ENCODE results near the gene ZNF688.

The ZNF688 gene

DNA sequence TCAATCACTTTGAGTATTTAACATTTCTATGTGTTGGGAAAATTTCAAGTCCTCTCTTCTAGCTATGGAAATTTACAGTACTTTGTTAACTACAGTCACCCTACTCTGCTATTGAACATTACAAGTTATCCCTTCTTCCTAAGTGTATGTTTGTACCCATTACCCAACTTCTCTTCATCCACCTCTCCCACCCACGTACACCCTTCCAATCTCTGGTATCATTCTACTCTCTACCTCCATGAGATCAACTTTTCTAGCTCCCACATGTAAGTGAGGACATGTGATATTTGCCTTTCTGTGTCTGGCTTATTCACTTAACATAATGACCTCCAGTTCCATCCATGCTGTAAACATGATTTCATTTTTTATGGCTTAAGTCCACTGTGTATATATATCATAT lies 3.2 kb upstream of the ZNF688 start:
- TF ChIP-seq, protein P1, sequence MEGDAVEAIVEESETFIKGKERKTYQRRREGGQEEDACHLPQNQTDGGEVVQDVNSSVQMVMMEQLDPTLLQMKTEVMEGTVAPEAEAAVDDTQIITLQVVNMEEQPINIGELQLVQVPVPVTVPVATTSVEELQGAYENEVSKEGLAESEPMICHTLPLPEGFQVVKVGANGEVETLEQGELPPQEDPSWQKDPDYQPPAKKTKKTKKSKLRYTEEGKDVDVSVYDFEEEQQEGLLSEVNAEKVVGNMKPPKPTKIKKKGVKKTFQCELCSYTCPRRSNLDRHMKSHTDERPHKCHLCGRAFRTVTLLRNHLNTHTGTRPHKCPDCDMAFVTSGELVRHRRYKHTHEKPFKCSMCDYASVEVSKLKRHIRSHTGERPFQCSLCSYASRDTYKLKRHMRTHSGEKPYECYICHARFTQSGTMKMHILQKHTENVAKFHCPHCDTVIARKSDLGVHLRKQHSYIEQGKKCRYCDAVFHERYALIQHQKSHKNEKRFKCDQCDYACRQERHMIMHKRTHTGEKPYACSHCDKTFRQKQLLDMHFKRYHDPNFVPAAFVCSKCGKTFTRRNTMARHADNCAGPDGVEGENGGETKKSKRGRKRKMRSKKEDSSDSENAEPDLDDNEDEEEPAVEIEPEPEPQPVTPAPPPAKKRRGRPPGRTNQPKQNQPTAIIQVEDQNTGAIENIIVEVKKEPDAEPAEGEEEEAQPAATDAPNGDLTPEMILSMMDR (IDR thresholded peaks at IDR 0.05; ENCODE audit: insufficient read depth, low read length) = no peak
- no peak overlapping the region for H3K4me3 ChIP-seq (replicated peaks; ENCODE audit: insufficient read depth, low read length)
- H3K27me3 ChIP-seq (ENCODE audit: insufficient read depth, poor library complexity, severe bottlenecking) = no peaks in the 10 kb centered on the region
- no peak overlapping the region for H3K27ac ChIP-seq (replicated peaks)
- DNase-seq (ENCODE audit: low read depth in 1 of 2, low spot score in 1 of 2) = no peak

DNA sequence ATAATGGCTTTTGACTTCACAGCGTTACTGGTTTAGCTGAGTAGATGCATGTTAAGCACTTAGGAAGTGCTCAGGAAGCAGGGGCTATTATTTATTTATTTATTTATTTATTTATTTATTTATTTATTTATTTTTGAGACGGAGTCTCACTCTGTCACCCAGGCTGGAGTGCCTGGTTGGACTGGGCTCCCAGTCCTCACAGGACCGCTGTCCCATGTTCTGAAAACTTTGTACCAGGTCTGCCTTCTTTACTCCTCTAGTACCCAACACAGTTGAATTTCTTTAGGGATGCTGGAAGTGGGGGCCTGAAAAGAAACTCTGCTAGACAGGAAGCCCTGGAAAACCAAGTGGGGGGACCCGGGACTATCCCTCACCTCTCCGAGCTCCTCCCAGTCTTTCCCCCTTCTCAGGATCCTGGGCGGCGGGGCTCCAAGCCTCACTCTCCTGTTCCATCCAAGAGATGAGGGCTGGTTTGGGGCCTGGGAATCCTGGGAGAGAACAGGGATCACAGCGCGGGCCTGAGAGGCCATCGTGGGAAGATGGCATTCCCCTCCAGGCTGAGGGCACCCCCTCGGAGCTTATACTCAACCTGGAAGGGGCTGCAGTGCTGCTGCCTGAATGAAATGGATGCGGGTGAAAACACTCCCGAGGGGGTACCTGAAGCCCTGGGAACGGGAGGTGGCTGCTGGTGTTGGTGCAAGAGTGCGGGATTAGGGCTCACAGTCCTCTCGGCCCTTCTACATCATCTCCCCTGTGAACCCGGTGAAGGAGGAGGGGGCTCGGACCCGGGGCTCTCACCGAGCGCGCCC lies 674 bp downstream of the ZNF688 start:
- DNase-seq (ENCODE audit: low read depth in 1 of 2, low spot score in 1 of 2) = no peak
- peak overlapping the region; percentile 92 for H3K4me3 ChIP-seq (replicated peaks; ENCODE audit: insufficient read depth, low read length)
- TF ChIP-seq, protein P2, sequence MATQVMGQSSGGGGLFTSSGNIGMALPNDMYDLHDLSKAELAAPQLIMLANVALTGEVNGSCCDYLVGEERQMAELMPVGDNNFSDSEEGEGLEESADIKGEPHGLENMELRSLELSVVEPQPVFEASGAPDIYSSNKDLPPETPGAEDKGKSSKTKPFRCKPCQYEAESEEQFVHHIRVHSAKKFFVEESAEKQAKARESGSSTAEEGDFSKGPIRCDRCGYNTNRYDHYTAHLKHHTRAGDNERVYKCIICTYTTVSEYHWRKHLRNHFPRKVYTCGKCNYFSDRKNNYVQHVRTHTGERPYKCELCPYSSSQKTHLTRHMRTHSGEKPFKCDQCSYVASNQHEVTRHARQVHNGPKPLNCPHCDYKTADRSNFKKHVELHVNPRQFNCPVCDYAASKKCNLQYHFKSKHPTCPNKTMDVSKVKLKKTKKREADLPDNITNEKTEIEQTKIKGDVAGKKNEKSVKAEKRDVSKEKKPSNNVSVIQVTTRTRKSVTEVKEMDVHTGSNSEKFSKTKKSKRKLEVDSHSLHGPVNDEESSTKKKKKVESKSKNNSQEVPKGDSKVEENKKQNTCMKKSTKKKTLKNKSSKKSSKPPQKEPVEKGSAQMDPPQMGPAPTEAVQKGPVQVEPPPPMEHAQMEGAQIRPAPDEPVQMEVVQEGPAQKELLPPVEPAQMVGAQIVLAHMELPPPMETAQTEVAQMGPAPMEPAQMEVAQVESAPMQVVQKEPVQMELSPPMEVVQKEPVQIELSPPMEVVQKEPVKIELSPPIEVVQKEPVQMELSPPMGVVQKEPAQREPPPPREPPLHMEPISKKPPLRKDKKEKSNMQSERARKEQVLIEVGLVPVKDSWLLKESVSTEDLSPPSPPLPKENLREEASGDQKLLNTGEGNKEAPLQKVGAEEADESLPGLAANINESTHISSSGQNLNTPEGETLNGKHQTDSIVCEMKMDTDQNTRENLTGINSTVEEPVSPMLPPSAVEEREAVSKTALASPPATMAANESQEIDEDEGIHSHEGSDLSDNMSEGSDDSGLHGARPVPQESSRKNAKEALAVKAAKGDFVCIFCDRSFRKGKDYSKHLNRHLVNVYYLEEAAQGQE (IDR thresholded peaks at IDR 0.05; ENCODE audit: insufficient replicate concordance, low read depth) = peak; percentile 80
- TF ChIP-seq POLR2AphosphoS5 (IDR thresholded peaks at IDR 0.05; ENCODE audit: low read depth) (no peak), SPI1 (IDR thresholded peaks at IDR 0.05; ENCODE audit: borderline replicate concordance, low read depth) (no peak), GABPA (IDR thresholded peaks at IDR 0.05; ENCODE audit: low read depth) (no peak)
- TF ChIP-seq, protein P1 (IDR thresholded peaks at IDR 0.05; ENCODE audit: insufficient read depth, low read length) = no peak
- H3K27ac ChIP-seq (replicated peaks) = peak overlapping the region; percentile 88
- no peaks in the 10 kb centered on the region for H3K27me3 ChIP-seq (ENCODE audit: insufficient read depth, poor library complexity, severe bottlenecking)

DNA sequence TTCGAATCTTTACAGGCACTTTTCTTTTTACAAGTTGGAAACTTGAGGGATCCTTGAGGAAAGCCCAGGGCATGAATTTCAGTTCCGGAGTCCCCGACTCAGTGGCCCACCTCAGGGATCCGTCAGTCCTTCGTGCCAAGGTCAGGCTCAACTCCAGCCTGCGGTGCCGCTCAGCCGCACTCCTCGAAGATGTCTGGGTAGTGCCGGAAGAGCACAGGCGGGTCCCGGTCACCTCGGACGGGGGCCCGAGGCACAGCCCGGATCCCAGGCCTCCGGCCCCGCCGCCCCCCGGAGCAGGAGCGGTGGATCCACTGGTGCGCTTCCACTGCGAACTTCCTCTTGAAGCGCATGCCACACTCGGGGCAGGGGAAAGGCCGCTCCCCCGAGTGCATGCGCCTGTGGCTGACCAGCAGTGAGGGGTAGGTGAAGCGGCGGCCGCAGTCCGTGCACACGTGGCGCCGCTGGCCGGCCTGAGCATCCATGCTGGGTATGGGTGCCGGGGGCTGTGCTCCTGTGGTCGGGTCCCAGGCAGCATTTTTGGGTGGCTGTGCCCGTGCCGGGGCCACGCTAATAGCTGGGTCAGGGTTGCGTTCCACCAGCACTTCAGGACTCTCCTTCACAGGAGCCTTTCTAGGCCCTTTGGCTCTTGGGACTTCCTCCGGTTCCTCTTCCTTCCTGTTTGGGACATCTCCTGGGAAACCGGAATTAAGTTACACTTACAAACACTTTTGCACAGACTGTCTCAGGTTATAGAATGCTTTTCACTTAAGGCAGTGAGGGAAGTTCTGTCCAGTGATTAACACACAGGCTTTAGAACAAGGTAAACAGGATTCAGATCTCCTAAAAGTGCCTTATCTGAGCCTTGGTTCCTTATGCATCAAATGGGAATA lies 1.5 kb downstream of the ZNF688 start:
- no peak for DNase-seq (ENCODE audit: low read depth in 1 of 2, low spot score in 1 of 2)
- no peak for TF ChIP-seq SPI1 (IDR thresholded peaks at IDR 0.05; ENCODE audit: borderline replicate concordance, low read depth)
- TF ChIP-seq, protein P2 (IDR thresholded peaks at IDR 0.05; ENCODE audit: insufficient replicate concordance, low read depth) = no peak
- TF ChIP-seq, protein P1 (IDR thresholded peaks at IDR 0.05; ENCODE audit: insufficient read depth, low read length) = no peak
- TF ChIP-seq GABPA (IDR thresholded peaks at IDR 0.05; ENCODE audit: low read depth) = no peak
- no peak for TF ChIP-seq POLR2AphosphoS5 (IDR thresholded peaks at IDR 0.05; ENCODE audit: low read depth)
- no peak overlapping the region for H3K4me3 ChIP-seq (replicated peaks; ENCODE audit: insufficient read depth, low read length)
- H3K27ac ChIP-seq (replicated peaks) = no peak overlapping the region
- H3K27me3 ChIP-seq (ENCODE audit: insufficient read depth, poor library complexity, severe bottlenecking) = no peaks in the 10 kb centered on the region
